Tibial nerve (tissue), 4 donors: ENCODE data around the gene RBMY1E.
"Not testable (repeated sequence)": the region's sequence is repeated elsewhere in the genome, so short reads cannot be mapped to it uniquely, and the experiment has no call there.

ENCODE experiments used
- CTCF ChIP-seq, 5 experiments: fragments of 200-600 bp in 3 of 5; fragments of 450-650 bp in 2 of 5; sonication (generic) in 3 of 5; IDR thresholded peaks; one replicate each; pipeline ENCODE4 v1.5.1; 2016 to 2019; ENCODE audit warnings: antibody characterized with exemption in 5 of 5, mild to moderate bottlenecking in 3 of 5, moderate library complexity in 2 of 5
- EP300 ChIP-seq, 2 donors: sonication (generic); formaldehyde crosslinking; IDR thresholded peaks; one replicate each; pipeline ENCODE4 v1.6.1; 2017; ENCODE audit warnings: antibody characterized with exemption in 2 of 2, mild to moderate bottlenecking in 1 of 2
- POLR2A ChIP-seq, 2 donors: fragments of 450-650 bp; IDR thresholded peaks; one replicate each; pipeline ENCODE4 v1.6.1; 2017; ENCODE audit warnings: antibody characterized with exemption in 2 of 2, mild to moderate bottlenecking in 2 of 2, moderate library complexity in 2 of 2

GRCh38 chrY:21917932-21918331 is at the start of gene RBMY1E:
- TF ChIP-seq CTCF, POLR2A, EP300 (IDR thresholded peaks at IDR 0.05): not testable (repeated sequence)
